Peyer's patch (tissue), 4 donors: ENCODE results near the gene ACSF2. TPM values are rescaled to one million over a fixed set of nuclear protein-coding genes. Genes with fewer than 3 reads are reported as not detected.
A peak's percentile ranks its signal among the peaks of the same experiment; 100 is the strongest.

Experiments
- DNase-seq, 3 donors: peaks; one replicate each; pipeline ENCODE4 v3.0.0-alpha.2; 2017 to 2019
- H3K27ac ChIP-seq, 4 donors: fragments of 200-600 bp; sonication (generic); one replicate each; pipeline ENCODE4 v1.5.1; 2016 to 2019
- H3K27me3 ChIP-seq, 2 donors: fragments of 200-600 bp; sonication (generic); one replicate each; pipeline ENCODE4 v1.5.1; 2019
- H3K36me3 ChIP-seq, 3 donors: fragments of 200-600 bp; sonication (generic); one replicate each; pipeline ENCODE4 v1.5.1; 2016 to 2019
- H3K4me1 ChIP-seq, 4 donors: fragments of 200-600 bp; sonication (generic); one replicate each; pipeline ENCODE4 v1.5.1; 2016 to 2019
- H3K4me3 ChIP-seq, 4 donors: fragments of 200-600 bp; sonication (generic); 1 replicate in 3 of 4; 2 replicates in 1 of 4; pipeline ENCODE4 v1.5.1; 2016 to 2019; ENCODE audit warnings: mild to moderate bottlenecking in 1 of 4
- H3K9me3 ChIP-seq, 4 donors: fragments of 200-600 bp; sonication (generic); one replicate each; pipeline ENCODE4 v1.5.1; 2016 to 2019; ENCODE audit warnings: mild to moderate bottlenecking in 1 of 4
- POLR2A ChIP-seq, 2 donors: fragments of 450-650 bp; IDR thresholded peaks; one replicate each; pipeline ENCODE4 v1.5.1; 2017; ENCODE audit warnings: antibody characterized with exemption in 2 of 2, mild to moderate bottlenecking in 2 of 2, moderate library complexity in 2 of 2
- total RNA-seq, 4 donors: library from RNA; depleted of rRNA; stranded (reverse); fragments of >200 nt; gene quantifications; one replicate each; pipeline ENCODE4 v1.1.0, GENCODE V29; 2016
- TF ChIP-seq, protein P1 (sequence below), 6 experiments: fragments of 450-650 bp in 4 of 6; fragments of 200-600 bp in 2 of 6; sonication (generic) in 1 of 6; IDR thresholded peaks; one replicate each; pipeline ENCODE4 v1.5.1; 2017 to 2019; ENCODE audit warnings: antibody characterized with exemption in 6 of 6, mild to moderate bottlenecking in 3 of 6, moderate library complexity in 1 of 6

The ACSF2 gene
- total RNA-seq, 4 donors from 2014 or later = 143 to 278 (median 189) TPM

- no peaks in the 10 kb centered on the region for H3K9me3 ChIP-seq
- H3K27me3 ChIP-seq = no peaks in the 10 kb centered on the region
- H3K36me3 ChIP-seq = peaks cover 0 to 56% (median 0%) of the 10 kb centered on the region in 3 donors
- no peak overlapping the region for H3K4me3 ChIP-seq
- H3K4me1 ChIP-seq = no peaks in the 10 kb centered on the region
- no peak for DNase-seq
- H3K27ac ChIP-seq = no peak overlapping the region
- TF ChIP-seq POLR2A (IDR thresholded peaks at IDR 0.05) = no peak
- TF ChIP-seq, protein P1, sequence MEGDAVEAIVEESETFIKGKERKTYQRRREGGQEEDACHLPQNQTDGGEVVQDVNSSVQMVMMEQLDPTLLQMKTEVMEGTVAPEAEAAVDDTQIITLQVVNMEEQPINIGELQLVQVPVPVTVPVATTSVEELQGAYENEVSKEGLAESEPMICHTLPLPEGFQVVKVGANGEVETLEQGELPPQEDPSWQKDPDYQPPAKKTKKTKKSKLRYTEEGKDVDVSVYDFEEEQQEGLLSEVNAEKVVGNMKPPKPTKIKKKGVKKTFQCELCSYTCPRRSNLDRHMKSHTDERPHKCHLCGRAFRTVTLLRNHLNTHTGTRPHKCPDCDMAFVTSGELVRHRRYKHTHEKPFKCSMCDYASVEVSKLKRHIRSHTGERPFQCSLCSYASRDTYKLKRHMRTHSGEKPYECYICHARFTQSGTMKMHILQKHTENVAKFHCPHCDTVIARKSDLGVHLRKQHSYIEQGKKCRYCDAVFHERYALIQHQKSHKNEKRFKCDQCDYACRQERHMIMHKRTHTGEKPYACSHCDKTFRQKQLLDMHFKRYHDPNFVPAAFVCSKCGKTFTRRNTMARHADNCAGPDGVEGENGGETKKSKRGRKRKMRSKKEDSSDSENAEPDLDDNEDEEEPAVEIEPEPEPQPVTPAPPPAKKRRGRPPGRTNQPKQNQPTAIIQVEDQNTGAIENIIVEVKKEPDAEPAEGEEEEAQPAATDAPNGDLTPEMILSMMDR (IDR thresholded peaks at IDR 0.05) = no peak
Observed at GRCh38 chr17:50381920-50382319, 44.1 kb upstream of the ACSF2 start.

DNA sequence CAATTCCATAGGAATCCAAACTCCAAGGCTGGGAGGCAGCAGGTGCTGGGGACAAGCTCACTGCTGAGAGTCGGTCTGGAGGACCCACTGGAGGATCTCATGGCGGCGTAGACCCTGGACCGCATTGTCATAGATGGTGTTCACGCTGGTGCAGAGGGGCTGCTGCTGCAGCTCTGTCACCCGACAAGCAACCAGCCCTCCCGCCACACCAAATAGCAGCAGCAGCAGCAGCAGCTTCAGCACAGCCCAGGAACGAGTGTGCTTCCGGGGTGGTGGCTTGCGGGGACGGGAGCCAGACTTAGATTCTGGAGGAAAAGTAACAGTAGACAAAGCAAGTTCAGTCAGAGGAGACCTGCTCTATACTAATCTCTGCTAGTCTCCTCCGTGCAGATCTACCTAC is 43.1 kb upstream of the ACSF2 start:
- H3K4me3 ChIP-seq = no peak overlapping the region
- peaks cover 0 to 66% (median 0%) of the 10 kb centered on the region in 3 donors for H3K36me3 ChIP-seq
- H3K27ac ChIP-seq = no peak overlapping the region
- H3K4me1 ChIP-seq = no peaks in the 10 kb centered on the region
- no peaks in the 10 kb centered on the region for H3K9me3 ChIP-seq
- DNase-seq = no peak
- TF ChIP-seq, protein P1 (IDR thresholded peaks at IDR 0.05) = no peak
- TF ChIP-seq POLR2A (IDR thresholded peaks at IDR 0.05) = no peak
- H3K27me3 ChIP-seq = no peaks in the 10 kb centered on the region

GRCh38 chr17:50386510-50386909 is 39.5 kb upstream of the ACSF2 start:
- Histone ChIP-seq H3K9me3 (no peaks in the 10 kb centered on the region), H3K36me3 (peaks cover 0 to 98% (median 0%) of the 10 kb centered on the region in 3 donors), H3K4me1 (no peaks in the 10 kb centered on the region), H3K4me3 (no peak overlapping the region), H3K27ac (no peak overlapping the region), H3K27me3 (no peaks in the 10 kb centered on the region)
- TF ChIP-seq, protein P1 (IDR thresholded peaks at IDR 0.05) = no peak
- no peak for TF ChIP-seq POLR2A (IDR thresholded peaks at IDR 0.05)
- DNase-seq = no peak

DNA sequence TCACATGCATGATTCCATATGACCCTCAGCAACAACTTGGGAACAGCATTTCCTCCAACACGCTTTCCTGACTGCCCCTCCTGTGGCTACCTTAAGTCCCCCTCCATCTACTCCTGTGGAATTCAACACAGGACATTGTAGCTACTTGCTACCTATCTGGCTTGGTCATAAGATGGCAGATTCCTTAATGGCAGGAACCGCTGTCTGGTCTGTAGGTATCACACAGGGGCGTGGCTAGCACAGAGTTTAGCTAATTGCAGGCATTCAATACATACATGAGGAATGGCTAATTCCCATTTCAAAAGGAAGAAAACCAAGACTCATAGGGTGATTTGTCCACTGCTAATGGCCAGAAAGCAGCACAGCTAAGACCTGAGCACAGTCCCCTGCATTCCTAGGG is 37.3 kb upstream of the ACSF2 start:
- H3K36me3 ChIP-seq = peaks cover 0 to 98% (median 0%) of the 10 kb centered on the region in 3 donors
- H3K27me3 ChIP-seq = no peaks in the 10 kb centered on the region
- H3K4me3 ChIP-seq = no peak overlapping the region
- no peak for DNase-seq
- no peak for TF ChIP-seq POLR2A (IDR thresholded peaks at IDR 0.05)
- TF ChIP-seq, protein P1 (IDR thresholded peaks at IDR 0.05) = no peak
- H3K4me1 ChIP-seq = no peaks in the 10 kb centered on the region
- H3K27ac ChIP-seq = no peak overlapping the region
- no peaks in the 10 kb centered on the region for H3K9me3 ChIP-seq

GRCh38 chr17:50389534-50389933 is 36.5 kb upstream of the ACSF2 start:
- no peak overlapping the region for H3K27ac ChIP-seq
- H3K27me3 ChIP-seq = no peaks in the 10 kb centered on the region
- no peaks in the 10 kb centered on the region for H3K9me3 ChIP-seq
- no peak for TF ChIP-seq POLR2A (IDR thresholded peaks at IDR 0.05)
- TF ChIP-seq, protein P1 (IDR thresholded peaks at IDR 0.05) = no peak
- peaks cover 0 to under 1% (median 0%) of the 10 kb centered on the region in 4 donors for H3K4me1 ChIP-seq
- no peak for DNase-seq
- H3K4me3 ChIP-seq = no peak overlapping the region
- peaks cover 0 to 98% (median 0%) of the 10 kb centered on the region in 3 donors for H3K36me3 ChIP-seq

DNA sequence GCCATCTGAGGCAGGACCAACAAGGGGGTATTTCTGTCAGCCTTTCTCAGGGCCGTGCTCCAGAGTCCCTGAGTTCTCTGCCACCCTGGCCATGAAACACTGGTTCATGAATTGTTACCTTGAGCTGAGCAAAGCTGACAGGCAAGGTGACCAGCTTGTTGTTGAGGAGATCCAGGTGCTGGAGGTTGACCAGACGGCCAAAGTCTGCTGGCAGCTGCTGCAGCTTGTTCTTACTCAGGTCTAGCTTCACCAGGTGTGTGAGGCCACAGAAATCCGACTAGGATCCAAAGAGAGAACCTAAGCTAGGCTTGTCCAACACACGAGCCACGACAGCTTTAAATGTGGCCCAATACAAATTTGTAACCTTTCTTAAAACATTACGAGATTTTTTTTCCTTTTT is 33.4 kb upstream of the ACSF2 start:
- Histone ChIP-seq H3K36me3 (peaks cover 0 to 70% (median 0%) of the 10 kb centered on the region in 3 donors), H3K4me1 (peaks cover 0 to 21% (median 17%) of the 10 kb centered on the region in 4 donors), H3K27me3 (no peaks in the 10 kb centered on the region), H3K27ac (peak overlapping the region in 1 of 4 donors; percentile 1), H3K9me3 (no peaks in the 10 kb centered on the region), H3K4me3 (no peak overlapping the region)
- TF ChIP-seq, protein P1 (IDR thresholded peaks at IDR 0.05) = no peak
- no peak for TF ChIP-seq POLR2A (IDR thresholded peaks at IDR 0.05)
- peak in 1 of 3 donors; percentile 61 for DNase-seq
